Tibial artery (tissue), 4 donors: Measurements from ENCODE around the gene ROR1.

Source experiments
- DNase-seq, 2 donors: peaks; one replicate each; pipeline ENCODE4 v3.0.0-alpha.2; 2019
- H3K27ac ChIP-seq, 2 donors: fragments of 200-600 bp; sonication (generic) in 1 of 2; 1 replicate in 1 of 2; 2 replicates in 1 of 2; pipeline ENCODE4 v1.5.1; 2018 to 2019; ENCODE audit warnings: mild to moderate bottlenecking in 1 of 2
- H3K27me3 ChIP-seq, 2 donors: fragments of 200-600 bp; sonication (generic) in 1 of 2; one replicate each; pipeline versions ENCODE4 v1.5.1 to v1.6.0; 2016 to 2019
- H3K36me3 ChIP-seq, 3 donors: fragments of 200-600 bp; sonication (generic) in 2 of 3; one replicate each; pipeline ENCODE4 v1.5.1; 2016 to 2019; ENCODE audit warnings: mild to moderate bottlenecking in 2 of 3
- H3K4me1 ChIP-seq, 4 donors: fragments of 200-600 bp; sonication (generic) in 2 of 4; 1 replicate in 3 of 4; 2 replicates in 1 of 4; pipeline ENCODE4 v1.5.1; 2016 to 2019
- H3K4me3 ChIP-seq, 2 donors: fragments of 200-600 bp; sonication (generic) in 1 of 2; 1 replicate in 1 of 2; 2 replicates in 1 of 2; pipeline ENCODE4 v1.5.1; 2018 to 2019; ENCODE audit warnings: mild to moderate bottlenecking in 2 of 2
- H3K9me3 ChIP-seq, 3 donors: fragments of 200-600 bp; sonication (generic) in 1 of 3; one replicate each; pipeline ENCODE4 v1.5.1; 2016 to 2019
- CTCF ChIP-seq, 2 experiments: fragments of 200-600 bp in 1 of 2; fragments of 450-650 bp in 1 of 2; IDR thresholded peaks; one replicate each; pipeline ENCODE4 v1.5.1; 2017 to 2019; ENCODE audit warnings: antibody characterized with exemption in 2 of 2, mild to moderate bottlenecking in 1 of 2, moderate library complexity in 1 of 2
- intact Hi-C: fragments of 100-400 bp; cut with DNase I; formaldehyde crosslinking; loops from one replicate; pipeline ENCODE4 v1.15.0; 2023; ENCODE audit warnings: low total_unique reads

Gene ROR1

GRCh38 chr1:63971557-63971956 lies 197.7 kb downstream of the ROR1 start:
- intact Hi-C loops = no loop called here
- H3K27ac ChIP-seq = peak overlapping the region; percentile 61 to 67
- no peaks in the 10 kb centered on the region for H3K27me3 ChIP-seq

GRCh38 chr1:63973005-63973419 lies 199.2 kb downstream of the ROR1 start:
- no peak for TF ChIP-seq CTCF (IDR thresholded peaks at IDR 0.05)
- H3K27me3 ChIP-seq = no peaks in the 10 kb centered on the region
- DNase-seq = no peak
- peak overlapping the region; percentile 15 to 67 for H3K27ac ChIP-seq
- intact Hi-C loops = no loop called here
- H3K36me3 ChIP-seq = no peaks in the 10 kb centered on the region
- no peak overlapping the region for H3K4me3 ChIP-seq
- no peaks in the 10 kb centered on the region for H3K9me3 ChIP-seq
- H3K4me1 ChIP-seq = peaks cover 0 to 66% (median 29%) of the 10 kb centered on the region in 4 donors

More at GRCh38 chr1:63971557-63971956, 197.7 kb downstream of the ROR1 start:
- Histone ChIP-seq H3K4me1 (peaks cover 0 to 78% (median 34%) of the 10 kb centered on the region in 4 donors), H3K4me3 (no peak overlapping the region), H3K9me3 (no peaks in the 10 kb centered on the region), H3K36me3 (no peaks in the 10 kb centered on the region)
- no peak for DNase-seq
- TF ChIP-seq CTCF (IDR thresholded peaks at IDR 0.05) = no peak

- Histone ChIP-seq H3K9me3 (no peaks in the 10 kb centered on the region), H3K4me1 (peaks cover 0 to 47% (median 12%) of the 10 kb centered on the region in 4 donors), H3K4me3 (peak overlapping the region; percentile 14 to 17), H3K27me3 (no peaks in the 10 kb centered on the region), H3K36me3 (no peaks in the 10 kb centered on the region), H3K27ac (peak overlapping the region; percentile 65 to 73)
- DNase-seq = no peak
- intact Hi-C loops = no loop called here
- TF ChIP-seq CTCF (IDR thresholded peaks at IDR 0.05) = no peak
These were observed 201.1 kb downstream of the ROR1 start for GRCh38 chr1:63974966-63975365.

GRCh38 chr1:63975481-63975880 lies 201.7 kb downstream of the ROR1 start:
- peaks cover 0 to 46% (median 12%) of the 10 kb centered on the region in 4 donors for H3K4me1 ChIP-seq
- peak overlapping the region; percentile 65 to 73 for H3K27ac ChIP-seq
- H3K9me3 ChIP-seq = no peaks in the 10 kb centered on the region
- no peaks in the 10 kb centered on the region for H3K27me3 ChIP-seq
- intact Hi-C loops = no loop called here
- TF ChIP-seq CTCF (IDR thresholded peaks at IDR 0.05) = no peak
- peak in 1 of 2 donors; percentile 78 for DNase-seq
- peak overlapping the region; percentile 14 to 17 for H3K4me3 ChIP-seq
- H3K36me3 ChIP-seq = no peaks in the 10 kb centered on the region

GRCh38 chr1:63976006-63976405 lies 202.2 kb downstream of the ROR1 start:
- no peak for DNase-seq
- Histone ChIP-seq H3K27ac (peak overlapping the region; percentile 65 to 73), H3K36me3 (no peaks in the 10 kb centered on the region), H3K27me3 (no peaks in the 10 kb centered on the region), H3K4me1 (peaks cover 0 to 44% (median 12%) of the 10 kb centered on the region in 4 donors), H3K9me3 (no peaks in the 10 kb centered on the region), H3K4me3 (peak overlapping the region in 1 of 2 donors; percentile 14)
- no peak for TF ChIP-seq CTCF (IDR thresholded peaks at IDR 0.05)
- intact Hi-C loops = no loop called here

- no peak for TF ChIP-seq CTCF (IDR thresholded peaks at IDR 0.05)
- H3K36me3 ChIP-seq = no peaks in the 10 kb centered on the region
- H3K27ac ChIP-seq = peak overlapping the region in 1 of 2 donors; percentile 73
- no peaks in the 10 kb centered on the region for H3K9me3 ChIP-seq
- H3K27me3 ChIP-seq = no peaks in the 10 kb centered on the region
- no peak for DNase-seq
- H3K4me3 ChIP-seq = no peak overlapping the region
- intact Hi-C loops = no loop called here
- H3K4me1 ChIP-seq = peaks cover 0 to 30% (median 6%) of the 10 kb centered on the region in 4 donors
These were observed 203.6 kb downstream of the ROR1 start for GRCh38 chr1:63977466-63977865.
